HCEC 1CT (cell line): ENCODE measurements around the gene RHCE.
A peak's percentile ranks its signal among the peaks of the same experiment; 100 is the strongest.
"Not testable (repeated sequence)": the region's sequence is repeated elsewhere in the genome, so short reads cannot be mapped to it uniquely, and the experiment has no call there.

Source experiments
- DNase-seq: peaks from one replicate; pipeline ENCODE4 v3.0.0-alpha.2; 2017

RHCE gene

GRCh38 chr1:25397549-25397948, 23.1 kb downstream of the RHCE start:
- DNase-seq, result not testable (repeated sequence)

- no peak for DNase-seq
Measured at GRCh38 chr1:25392841-25393240, 27.8 kb downstream of the RHCE start.

- DNase-seq, result not testable (repeated sequence)
Measured at GRCh38 chr1:25389721-25390120, 30.9 kb downstream of the RHCE start.

GRCh38 chr1:25388691-25389090, 31.9 kb downstream of the RHCE start:
- not testable (repeated sequence) for DNase-seq

DNA sequence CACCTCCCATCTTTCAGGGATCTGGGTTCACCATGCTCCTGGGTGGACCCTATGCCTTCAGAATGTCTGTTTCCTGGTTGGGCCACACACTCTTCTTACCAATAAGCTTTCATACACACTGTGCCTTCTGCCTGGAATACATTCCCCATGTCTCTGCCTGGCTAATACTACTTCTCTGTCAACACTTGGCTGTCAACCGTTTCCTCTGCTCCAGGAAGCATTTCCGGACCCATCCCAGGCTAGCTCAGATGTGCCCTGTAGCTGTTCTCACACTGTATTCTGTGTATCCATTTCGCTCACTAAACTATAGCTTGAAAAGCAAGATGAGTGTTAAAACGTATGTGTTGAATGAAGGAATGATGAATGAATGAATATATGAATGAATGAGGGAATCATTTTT, 33.5 kb downstream of the RHCE start:
- not testable (repeated sequence) for DNase-seq

DNA sequence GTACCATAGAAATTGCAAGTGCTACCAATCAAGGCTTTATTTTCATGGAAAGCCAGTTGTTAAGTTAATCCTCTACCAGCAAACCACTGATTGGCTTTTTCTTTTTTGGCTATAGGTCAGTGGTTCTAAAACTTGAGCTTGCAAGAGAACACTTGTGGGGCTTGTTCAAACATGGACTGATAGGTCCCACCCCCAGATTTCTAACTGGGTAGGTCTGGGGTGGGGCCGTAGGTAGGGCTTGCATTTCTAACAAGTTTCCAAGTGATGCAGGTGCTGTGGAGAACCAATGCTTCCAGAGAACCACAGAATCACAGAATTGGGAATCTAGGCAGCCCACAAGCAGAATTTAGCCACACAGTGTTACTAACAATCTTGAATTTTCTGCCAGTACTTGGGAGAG, 36.8 kb downstream of the RHCE start:
- DNase-seq, result not testable (repeated sequence)

DNA sequence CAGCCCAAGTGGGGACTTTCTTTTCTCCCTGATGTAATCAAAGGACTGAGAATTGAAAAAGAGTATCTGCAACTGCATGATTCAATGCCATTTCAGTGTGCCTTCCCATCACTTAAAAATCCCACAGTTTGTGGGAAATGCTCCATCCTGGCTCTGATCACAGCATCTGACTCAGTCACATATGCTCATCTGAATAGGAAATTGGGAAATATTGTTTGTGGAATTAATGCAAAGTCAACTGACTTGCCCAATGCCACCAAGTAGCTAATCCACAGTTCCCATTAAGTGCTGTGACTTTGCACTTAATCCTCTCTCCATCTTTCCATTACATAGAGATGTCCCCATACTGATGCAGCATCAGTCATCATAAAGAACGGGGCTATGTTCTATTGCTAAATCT, 37.5 kb downstream of the RHCE start:
- peak; percentile 85 for DNase-seq

DNA sequence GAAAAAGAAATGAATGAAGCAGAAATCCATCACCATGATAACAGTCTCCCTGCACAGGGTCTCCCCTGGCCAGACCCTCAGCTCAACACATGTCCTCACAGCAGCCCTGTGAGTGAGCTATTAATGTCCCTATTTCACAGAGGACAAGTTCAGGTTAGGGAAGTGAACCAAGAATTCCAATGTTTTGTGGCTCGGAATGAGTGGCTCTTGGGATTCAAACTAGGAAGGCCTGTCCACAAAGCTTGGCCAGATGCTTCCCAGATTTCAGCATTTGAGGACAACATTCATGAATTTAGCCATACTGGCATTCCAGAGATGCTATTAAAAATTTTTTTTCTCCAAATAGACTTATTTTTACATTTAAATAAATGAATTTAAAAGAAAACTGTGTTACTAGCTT, 38.1 kb downstream of the RHCE start:
- not testable (repeated sequence) for DNase-seq

- not testable (repeated sequence) for DNase-seq
Measured at GRCh38 chr1:25378367-25378766, 42.3 kb downstream of the RHCE start.

DNA sequence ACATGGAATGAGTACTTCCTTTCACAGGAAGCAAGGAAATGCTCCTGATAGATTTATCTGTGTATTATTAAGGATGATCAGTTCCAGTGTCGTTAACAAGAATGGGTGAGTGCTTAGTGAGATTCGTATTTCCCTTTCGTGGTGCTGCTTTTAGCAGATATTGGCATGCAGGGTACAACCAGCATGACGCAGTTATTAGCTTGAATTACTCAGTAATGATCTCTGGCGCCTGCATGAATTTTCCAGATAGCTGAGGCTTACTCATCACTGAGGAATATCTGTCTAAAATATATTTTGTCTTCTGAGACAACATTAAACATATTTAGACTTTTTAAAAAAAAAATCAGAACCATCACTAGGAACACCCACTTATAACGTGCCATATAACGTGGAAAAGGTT, 48.9 kb downstream of the RHCE start:
- peak; percentile 85 for DNase-seq

DNA sequence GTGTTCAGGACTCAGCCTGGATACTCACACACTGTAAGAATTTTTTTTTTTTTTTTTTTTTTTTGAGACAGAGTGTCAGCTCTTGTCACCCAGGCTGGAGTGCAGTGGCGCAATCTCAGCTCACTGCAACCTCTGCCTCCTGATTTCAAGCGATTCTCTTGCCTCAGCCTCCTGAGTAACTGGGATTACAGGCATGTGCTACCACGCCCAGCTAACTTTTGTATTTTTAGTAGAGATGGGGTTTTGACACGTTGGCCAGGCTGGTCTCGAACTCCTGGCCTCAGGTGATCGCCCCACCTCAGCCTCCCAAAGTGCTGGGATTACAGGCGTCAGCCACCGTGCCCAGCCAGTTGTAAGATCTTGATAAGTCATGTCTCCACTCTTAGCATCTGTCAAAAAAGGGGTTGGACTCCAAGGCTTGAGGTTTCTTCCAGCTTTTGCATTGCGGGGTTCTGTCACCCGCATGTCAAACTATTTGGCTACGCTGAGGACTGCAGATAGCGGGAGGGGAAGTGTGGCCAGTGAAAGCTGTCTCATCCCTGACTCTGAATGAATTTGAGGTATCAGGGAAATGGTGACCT, 50.8 kb downstream of the RHCE start:
- DNase-seq, result not testable (repeated sequence)

DNA sequence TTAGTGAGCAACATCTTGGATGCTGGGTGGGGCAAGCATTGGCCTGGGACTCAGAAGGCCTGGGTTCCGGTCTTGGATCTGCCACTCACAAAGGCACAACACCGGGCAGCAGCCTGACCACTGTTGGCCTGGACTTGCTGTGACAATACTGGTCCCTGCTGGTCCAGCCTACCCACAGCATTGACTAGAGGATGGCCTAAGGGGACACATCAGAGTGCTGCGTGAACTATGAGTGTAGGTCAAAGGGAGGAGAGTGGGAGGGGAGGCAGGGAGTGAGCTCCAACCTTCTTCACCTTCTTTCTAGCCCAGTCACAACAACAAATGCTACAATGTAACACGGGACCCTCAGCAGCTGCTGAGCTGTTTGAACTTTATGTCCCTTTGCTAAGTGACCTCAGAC, 51.4 kb downstream of the RHCE start:
- DNase-seq, result no peak

- not testable (repeated sequence) for DNase-seq
Measured at GRCh38 chr1:25362634-25363559, 57.7 kb downstream of the RHCE start.

DNA sequence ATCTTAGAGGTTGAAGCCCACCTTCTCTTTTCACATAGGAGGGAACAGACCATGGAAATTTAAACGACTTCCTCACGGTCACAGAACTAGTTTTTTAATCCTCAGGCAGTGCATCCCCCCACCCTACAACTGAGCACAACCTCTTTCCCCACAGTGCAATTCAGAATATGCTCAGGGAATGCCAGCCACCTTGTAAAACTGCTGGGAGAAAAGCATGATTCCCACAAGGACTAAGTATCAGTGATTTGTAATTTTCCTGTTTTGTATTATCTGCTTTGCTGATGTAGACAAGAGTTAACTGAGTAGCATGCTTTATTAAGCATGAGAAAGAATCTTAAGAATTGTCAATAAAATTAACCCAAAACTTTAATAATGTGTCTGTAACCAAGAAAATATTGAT, 58.7 kb downstream of the RHCE start:
- no peak for DNase-seq

GRCh38 chr1:25360596-25361581, 59.7 kb downstream of the RHCE start:
- peak; percentile 85 for DNase-seq

GRCh38 chr1:25356848-25357247, 63.8 kb downstream of the RHCE start:
- DNase-seq, result peak; percentile 52

- no peak for DNase-seq
Measured at GRCh38 chr1:25356441-25356840, 64.2 kb downstream of the RHCE start.

- DNase-seq, result no peak
Measured at GRCh38 chr1:25355841-25356395, 64.7 kb downstream of the RHCE start.

DNA sequence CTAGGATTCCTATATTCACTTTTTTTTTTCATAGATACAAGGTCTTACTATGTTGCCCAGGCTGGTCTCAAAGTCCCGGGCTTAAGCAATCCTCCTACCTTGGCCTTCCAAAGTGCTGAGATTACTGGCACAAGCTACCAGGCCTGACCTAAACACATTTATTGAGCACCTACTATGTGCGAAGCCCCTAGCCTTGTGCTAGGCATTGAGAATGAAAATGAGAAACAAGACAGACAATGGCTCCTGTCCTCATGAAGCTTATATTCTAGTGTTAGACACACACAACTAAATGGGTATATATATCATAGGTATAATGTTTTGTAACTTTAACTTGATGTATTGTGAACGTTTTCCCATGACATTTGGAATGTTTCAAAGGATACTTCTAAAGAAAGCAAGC, 71.0 kb downstream of the RHCE start:
- DNase-seq, result no peak

DNA sequence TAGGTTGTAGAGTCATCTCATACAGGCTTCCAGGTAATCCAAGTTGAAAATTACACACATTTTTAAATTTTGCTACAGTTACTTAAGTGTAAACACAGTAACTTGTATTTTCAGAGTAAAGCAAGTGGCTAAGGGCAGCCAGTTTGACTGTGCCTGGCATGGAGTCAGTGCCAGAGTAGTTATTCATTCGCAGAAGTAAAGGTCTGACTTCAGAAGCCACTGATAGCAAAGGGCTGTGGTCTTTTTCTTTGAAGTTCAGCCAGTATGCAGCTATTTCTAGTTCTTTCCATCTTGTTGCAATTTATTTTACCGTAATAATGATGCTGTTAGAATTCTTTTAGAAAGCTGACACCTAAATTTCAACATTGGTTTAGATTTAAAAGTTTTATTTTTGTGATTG, 73.1 kb downstream of the RHCE start:
- DNase-seq, result no peak

DNA sequence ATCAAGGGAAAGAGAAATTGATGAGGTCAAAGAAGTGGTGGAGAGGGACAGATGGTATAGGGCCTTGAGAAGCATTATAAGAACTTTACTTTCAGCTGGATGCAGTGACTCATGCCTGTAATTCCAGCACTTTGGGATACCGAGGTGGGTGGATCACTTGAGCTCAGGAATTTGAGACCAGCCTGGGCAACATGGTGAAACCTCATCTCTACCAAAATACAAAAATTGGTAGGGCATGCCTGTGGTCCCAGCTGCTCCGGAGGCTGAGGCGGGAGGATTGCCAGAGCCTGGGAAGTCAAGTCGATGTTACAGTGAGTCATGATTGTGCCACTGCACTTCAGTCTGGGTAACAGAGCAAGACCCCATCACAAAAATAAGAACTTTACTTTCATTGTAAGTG, 76.8 kb downstream of the RHCE start:
- peak; percentile 77 for DNase-seq

DNA sequence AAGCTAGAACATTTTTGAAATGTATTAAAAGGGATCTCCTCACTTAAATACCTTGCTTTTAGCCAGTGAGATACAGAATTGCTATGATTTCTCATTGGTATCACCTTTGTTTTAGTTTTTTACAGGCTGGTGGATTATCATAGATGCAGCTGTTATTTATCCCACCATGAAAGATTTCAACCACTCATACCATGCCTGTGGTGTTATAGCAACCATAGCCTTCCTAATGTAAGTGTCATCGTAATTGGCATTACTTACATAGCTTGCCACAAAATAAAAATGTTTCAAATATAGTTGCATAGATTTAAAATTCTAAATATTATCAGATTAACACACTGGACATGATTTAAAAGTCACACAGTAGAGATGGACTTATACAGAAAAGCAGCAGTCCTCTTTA, 77.8 kb downstream of the RHCE start:
- DNase-seq, result no peak

DNA sequence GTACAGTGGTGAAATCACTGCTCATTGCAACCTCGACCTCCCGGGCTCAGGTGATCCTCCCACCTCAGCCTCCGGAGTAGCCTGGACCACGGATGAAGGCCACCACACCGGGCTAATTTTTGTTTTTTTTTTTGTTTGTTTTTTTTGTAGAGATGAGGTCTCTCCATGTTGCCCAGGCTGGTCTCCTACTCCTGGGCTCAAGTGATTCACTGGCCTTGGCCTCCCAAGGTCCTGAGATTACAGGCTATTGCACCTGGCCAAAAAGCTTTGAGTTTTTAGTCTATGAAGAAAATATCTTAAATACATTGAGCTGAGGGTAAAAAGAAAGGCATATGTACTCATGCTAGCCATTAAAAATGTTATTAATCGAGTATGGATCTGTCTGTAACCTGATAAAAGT, 78.9 kb downstream of the RHCE start:
- DNase-seq, result no peak
